Measurements from ENCODE around the gene ZNF548. TPM values are rescaled to one million over a fixed set of nuclear protein-coding genes. Genes with fewer than 3 reads are reported as not detected.

Gene ZNF548
- total RNA-seq, 1 experiment from 2014 or later, result 14.7 TPM

DNA sequence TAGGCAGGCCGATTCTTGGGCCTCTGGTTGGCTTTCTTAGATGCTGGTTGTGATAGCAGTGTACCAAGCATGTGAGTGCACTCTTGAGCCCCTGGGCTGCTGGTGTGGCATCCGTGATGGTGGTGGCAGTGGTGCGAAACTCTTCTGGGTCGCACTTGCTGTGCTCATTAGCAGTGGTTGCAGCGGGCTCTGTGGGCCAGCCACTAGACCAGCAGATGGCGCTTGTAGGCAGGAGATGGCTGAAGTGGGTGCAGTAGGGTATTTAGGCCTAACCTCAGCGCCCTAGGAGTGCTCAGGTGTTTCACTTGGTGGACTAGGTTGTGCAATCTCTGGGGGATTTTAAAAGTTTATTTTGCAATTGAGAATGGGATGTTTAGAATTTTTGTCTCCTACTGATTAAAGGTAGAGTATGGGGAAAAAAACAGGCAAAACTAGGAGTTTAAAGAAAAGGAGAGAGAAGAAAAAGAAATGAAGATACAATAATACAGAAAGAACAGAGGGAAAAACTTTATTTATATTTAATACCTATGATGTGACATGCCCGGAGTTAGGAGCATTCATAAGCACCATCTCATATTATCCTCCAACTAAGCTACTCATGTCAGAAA is 17.0 kb downstream of the ZNF548 start:
- no peak overlapping the region for H3K27ac ChIP-seq (ENCODE audit: low read length)
- CTCF ChIA-PET, result interaction anchor here (0.7 kb wide), 1 partner anchor 89 kb away, joined by 4 read pairs; no protein-coding TSS in a partner anchor
- no TSS peak for BruUV-seq (replicated peaks)
- intact Hi-C loops (cut with micrococcal nuclease; ENCODE audit: unreplicated experiment) (no loop called here), in situ Hi-C loops (cut with HindIII; ENCODE audit: low pct_unique_long_range_greater_than_20kb, low sequenced_read_pairs) (no loop called here)
- H3K36me3 ChIP-seq (ENCODE audit: control insufficient read depth, insufficient read depth, low read length), result no peaks in the 10 kb centered on the region
- ATAC-seq (peak; percentile 80), DNase-seq (ENCODE audit: low read depth, low spot score) (peak; percentile 64)
- peaks cover 16% of the 10 kb centered on the region; the same call in 1 of the 2 replicates for H3K9me3 ChIP-seq (ENCODE audit: control insufficient read depth, insufficient read depth, low read depth, low read length)
- H3K4me1 ChIP-seq (ENCODE audit: control insufficient read depth, insufficient read depth, low read length), result peaks cover under 1% of the 10 kb centered on the region; the same call in 1 of the 2 replicates
- H3K4me3 ChIP-seq (ENCODE audit: low read depth in 2 of 2, low read length in 2 of 2), result no peak overlapping the region
- POLR2A ChIA-PET, result interaction anchor here (0.6 kb wide), 1 partner anchor 384 kb away, joined by 3 read pairs; no protein-coding TSS in a partner anchor
- no peaks in the 10 kb centered on the region for H3K27me3 ChIP-seq (ENCODE audit: control insufficient read depth, insufficient read depth, low read length)
- TF ChIP-seq, protein P1, sequence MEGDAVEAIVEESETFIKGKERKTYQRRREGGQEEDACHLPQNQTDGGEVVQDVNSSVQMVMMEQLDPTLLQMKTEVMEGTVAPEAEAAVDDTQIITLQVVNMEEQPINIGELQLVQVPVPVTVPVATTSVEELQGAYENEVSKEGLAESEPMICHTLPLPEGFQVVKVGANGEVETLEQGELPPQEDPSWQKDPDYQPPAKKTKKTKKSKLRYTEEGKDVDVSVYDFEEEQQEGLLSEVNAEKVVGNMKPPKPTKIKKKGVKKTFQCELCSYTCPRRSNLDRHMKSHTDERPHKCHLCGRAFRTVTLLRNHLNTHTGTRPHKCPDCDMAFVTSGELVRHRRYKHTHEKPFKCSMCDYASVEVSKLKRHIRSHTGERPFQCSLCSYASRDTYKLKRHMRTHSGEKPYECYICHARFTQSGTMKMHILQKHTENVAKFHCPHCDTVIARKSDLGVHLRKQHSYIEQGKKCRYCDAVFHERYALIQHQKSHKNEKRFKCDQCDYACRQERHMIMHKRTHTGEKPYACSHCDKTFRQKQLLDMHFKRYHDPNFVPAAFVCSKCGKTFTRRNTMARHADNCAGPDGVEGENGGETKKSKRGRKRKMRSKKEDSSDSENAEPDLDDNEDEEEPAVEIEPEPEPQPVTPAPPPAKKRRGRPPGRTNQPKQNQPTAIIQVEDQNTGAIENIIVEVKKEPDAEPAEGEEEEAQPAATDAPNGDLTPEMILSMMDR (IDR thresholded peaks at IDR 0.05), result peak; percentile 93
- TF ChIP-seq SIN3A (IDR thresholded peaks at IDR 0.05; ENCODE audit: borderline replicate concordance, insufficient read depth, low read depth, low read length) (no peak), TCF7L2 (IDR thresholded peaks at IDR 0.05; ENCODE audit: low read depth, low read length) (no peak)
- TF ChIP-seq, protein P2, sequence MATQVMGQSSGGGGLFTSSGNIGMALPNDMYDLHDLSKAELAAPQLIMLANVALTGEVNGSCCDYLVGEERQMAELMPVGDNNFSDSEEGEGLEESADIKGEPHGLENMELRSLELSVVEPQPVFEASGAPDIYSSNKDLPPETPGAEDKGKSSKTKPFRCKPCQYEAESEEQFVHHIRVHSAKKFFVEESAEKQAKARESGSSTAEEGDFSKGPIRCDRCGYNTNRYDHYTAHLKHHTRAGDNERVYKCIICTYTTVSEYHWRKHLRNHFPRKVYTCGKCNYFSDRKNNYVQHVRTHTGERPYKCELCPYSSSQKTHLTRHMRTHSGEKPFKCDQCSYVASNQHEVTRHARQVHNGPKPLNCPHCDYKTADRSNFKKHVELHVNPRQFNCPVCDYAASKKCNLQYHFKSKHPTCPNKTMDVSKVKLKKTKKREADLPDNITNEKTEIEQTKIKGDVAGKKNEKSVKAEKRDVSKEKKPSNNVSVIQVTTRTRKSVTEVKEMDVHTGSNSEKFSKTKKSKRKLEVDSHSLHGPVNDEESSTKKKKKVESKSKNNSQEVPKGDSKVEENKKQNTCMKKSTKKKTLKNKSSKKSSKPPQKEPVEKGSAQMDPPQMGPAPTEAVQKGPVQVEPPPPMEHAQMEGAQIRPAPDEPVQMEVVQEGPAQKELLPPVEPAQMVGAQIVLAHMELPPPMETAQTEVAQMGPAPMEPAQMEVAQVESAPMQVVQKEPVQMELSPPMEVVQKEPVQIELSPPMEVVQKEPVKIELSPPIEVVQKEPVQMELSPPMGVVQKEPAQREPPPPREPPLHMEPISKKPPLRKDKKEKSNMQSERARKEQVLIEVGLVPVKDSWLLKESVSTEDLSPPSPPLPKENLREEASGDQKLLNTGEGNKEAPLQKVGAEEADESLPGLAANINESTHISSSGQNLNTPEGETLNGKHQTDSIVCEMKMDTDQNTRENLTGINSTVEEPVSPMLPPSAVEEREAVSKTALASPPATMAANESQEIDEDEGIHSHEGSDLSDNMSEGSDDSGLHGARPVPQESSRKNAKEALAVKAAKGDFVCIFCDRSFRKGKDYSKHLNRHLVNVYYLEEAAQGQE (IDR thresholded peaks at IDR 0.05; ENCODE audit: insufficient read depth in 1 of 2, low read depth in 2 of 2, low read length in 1 of 2), result peak in 1 of 2 experiments; percentile 66; a peak in 2 of 4 replicates

GRCh38 chr19:57410877-57411671 is 21.4 kb downstream of the ZNF548 start, which contains the start of gene ZNF17:
ZNF17 (plus strand) TSS chr19:57411161; CDS start chr19:57413616, 2,455 bp downstream.
- TF ChIP-seq POLR2AphosphoS5 (IDR thresholded peaks at IDR 0.05; ENCODE audit: low read depth, low read length) (peak; percentile 52; the same call in 1 of the 2 replicates), TCF7L2 (IDR thresholded peaks at IDR 0.05; ENCODE audit: low read depth, low read length) (no peak), SIN3A (IDR thresholded peaks at IDR 0.05; ENCODE audit: borderline replicate concordance, insufficient read depth, low read depth, low read length) (peak; percentile 83; the same call in 1 of the 2 replicates)
- TF ChIP-seq, protein P1 (IDR thresholded peaks at IDR 0.05), result no peak
- TF ChIP-seq, protein P2 (IDR thresholded peaks at IDR 0.05; ENCODE audit: insufficient read depth in 1 of 2, low read depth in 2 of 2, low read length in 1 of 2), result 0 out of 4 replicates have a peak, but pooled peaks of 1 of the 2 experiments have one; percentile 31
- no peaks in the 10 kb centered on the region for H3K9me3 ChIP-seq (ENCODE audit: control insufficient read depth, insufficient read depth, low read depth, low read length)
- peak; percentile 100 for ATAC-seq
- peak within 1 kb of the TSS; percentile 81 for H3K27ac ChIP-seq (ENCODE audit: low read length)
- intact Hi-C loops (cut with micrococcal nuclease; ENCODE audit: unreplicated experiment) (no loop called here), in situ Hi-C loops (cut with HindIII; ENCODE audit: low pct_unique_long_range_greater_than_20kb, low sequenced_read_pairs) (no loop called here)
- DNase-seq (ENCODE audit: low read depth, low spot score), result peak; percentile 86
- POLR2A ChIA-PET, result no interaction called here
- H3K4me1 ChIP-seq (ENCODE audit: control insufficient read depth, insufficient read depth, low read length), result peaks cover 6% of the 10 kb centered on the region
- CTCF ChIA-PET, result no interaction called here
- BruUV-seq (replicated peaks), result TSS peak; percentile 61
- H3K36me3 ChIP-seq (ENCODE audit: control insufficient read depth, insufficient read depth, low read length), result no peaks in the 10 kb centered on the region
- no peaks in the 10 kb centered on the region for H3K27me3 ChIP-seq (ENCODE audit: control insufficient read depth, insufficient read depth, low read length)
- H3K4me3 ChIP-seq (ENCODE audit: low read depth in 2 of 2, low read length in 2 of 2), result peak within 1 kb of the TSS; percentile 74 to 80
